HFFc6 (cell line): Measurements from ENCODE around the gene PITPNC1. TPM values are rescaled to one million over a fixed set of nuclear protein-coding genes. Genes with fewer than 3 reads are reported as not detected.

ENCODE experiments used
- DNase-seq: peaks from one replicate; pipeline ENCODE4 v3.0.0-alpha.2; 2018
- H3K27ac Mint-ChIP-seq: 2 replicates; pipeline ENCODE4 v1.8.0; 2020; ENCODE audit warnings: mild to moderate bottlenecking, mixed read lengths
- H3K27me3 Mint-ChIP-seq: 2 replicates; pipeline ENCODE4 v1.8.0; 2021; ENCODE audit warnings: mild to moderate bottlenecking, moderate library complexity, mixed read lengths; ENCODE audit not compliant: insufficient read depth
- H3K36me3 Mint-ChIP-seq: 2 replicates; pipeline ENCODE4 v1.8.0; 2021; ENCODE audit warnings: low read depth, mixed read lengths
- H3K4me1 Mint-ChIP-seq: 2 replicates; pipeline ENCODE4 v1.8.0; 2020; ENCODE audit warnings: low read depth, mixed read lengths
- H3K4me3 Mint-ChIP-seq: 2 replicates; pipeline ENCODE4 v1.8.0; 2020; ENCODE audit warnings: mild to moderate bottlenecking, moderate library complexity, mixed read lengths
- H3K9me3 Mint-ChIP-seq: 2 replicates; pipeline ENCODE4 v1.8.0; 2020; ENCODE audit warnings: mild to moderate bottlenecking, mixed read lengths
- total RNA-seq, 6 experiments: library from RNA; stranded (reverse); fragmentation: NEBNext Ultra II Directional; extraction: Animal tissue kit (Norgen Biotek cat#: 25700); gene quantifications; 2 replicates in 1 of 6; 3 replicates in 5 of 6; pipeline ENCODE4 v1.2.3, GENCODE V29; 2021
- TF ChIP-seq, protein P1 (sequence below): fragments of 200-600 bp; sonication (generic); IDR thresholded peaks from 2 replicates; pipeline ENCODE4 v1.5.0; 2021; ENCODE audit warnings: antibody characterized with exemption, mild to moderate bottlenecking

Gene PITPNC1
- total RNA-seq, 6 experiments from 2014 or later = 6.9 to 11.1 (median 7.7) TPM

GRCh38 chr17:67456103-67456502, 79.0 kb downstream of the PITPNC1 start:
- TF ChIP-seq, protein P1, sequence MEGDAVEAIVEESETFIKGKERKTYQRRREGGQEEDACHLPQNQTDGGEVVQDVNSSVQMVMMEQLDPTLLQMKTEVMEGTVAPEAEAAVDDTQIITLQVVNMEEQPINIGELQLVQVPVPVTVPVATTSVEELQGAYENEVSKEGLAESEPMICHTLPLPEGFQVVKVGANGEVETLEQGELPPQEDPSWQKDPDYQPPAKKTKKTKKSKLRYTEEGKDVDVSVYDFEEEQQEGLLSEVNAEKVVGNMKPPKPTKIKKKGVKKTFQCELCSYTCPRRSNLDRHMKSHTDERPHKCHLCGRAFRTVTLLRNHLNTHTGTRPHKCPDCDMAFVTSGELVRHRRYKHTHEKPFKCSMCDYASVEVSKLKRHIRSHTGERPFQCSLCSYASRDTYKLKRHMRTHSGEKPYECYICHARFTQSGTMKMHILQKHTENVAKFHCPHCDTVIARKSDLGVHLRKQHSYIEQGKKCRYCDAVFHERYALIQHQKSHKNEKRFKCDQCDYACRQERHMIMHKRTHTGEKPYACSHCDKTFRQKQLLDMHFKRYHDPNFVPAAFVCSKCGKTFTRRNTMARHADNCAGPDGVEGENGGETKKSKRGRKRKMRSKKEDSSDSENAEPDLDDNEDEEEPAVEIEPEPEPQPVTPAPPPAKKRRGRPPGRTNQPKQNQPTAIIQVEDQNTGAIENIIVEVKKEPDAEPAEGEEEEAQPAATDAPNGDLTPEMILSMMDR = no peak
- no peak for DNase-seq
- Mint-ChIP-seq H3K27ac (no peak overlapping the region), H3K27me3 (peaks cover 4% of the 10 kb centered on the region; the same call in 1 of the 2 replicates), H3K4me3 (no peak overlapping the region), H3K9me3 (peaks cover 19% of the 10 kb centered on the region), H3K36me3 (peaks cover 12% of the 10 kb centered on the region), H3K4me1 (no peaks in the 10 kb centered on the region)

GRCh38 chr17:67456889-67457288, 79.8 kb downstream of the PITPNC1 start:
- no peak for DNase-seq
- H3K9me3 Mint-ChIP-seq = peaks cover 19% of the 10 kb centered on the region
- H3K4me3 Mint-ChIP-seq = no peak overlapping the region
- TF ChIP-seq, protein P1 = no peak
- no peaks in the 10 kb centered on the region for H3K4me1 Mint-ChIP-seq
- peaks cover 12% of the 10 kb centered on the region for H3K36me3 Mint-ChIP-seq
- H3K27me3 Mint-ChIP-seq = peaks cover 4% of the 10 kb centered on the region; the same call in 1 of the 2 replicates
- H3K27ac Mint-ChIP-seq = no peak overlapping the region

DNA sequence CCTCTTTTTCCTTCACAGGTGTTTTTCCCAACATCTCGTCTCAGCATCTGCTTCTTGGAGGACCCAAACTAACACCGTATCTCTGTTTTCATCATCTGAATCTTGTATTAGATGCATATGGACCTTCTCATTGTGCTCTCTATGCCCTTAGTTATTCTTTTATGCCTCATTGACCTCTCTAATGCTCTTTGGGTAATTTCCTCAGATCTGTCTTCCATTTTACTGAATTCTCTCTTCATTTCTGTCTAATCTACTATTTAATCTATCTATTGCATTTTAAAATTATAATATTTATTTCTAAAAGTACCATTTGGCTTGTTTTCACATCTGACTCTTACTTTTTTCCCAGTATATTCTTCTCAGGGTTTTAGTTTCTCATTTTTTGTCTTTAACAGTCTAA, 81.1 kb downstream of the PITPNC1 start:
- Mint-ChIP-seq H3K4me3 (no peak overlapping the region), H3K27me3 (peaks cover 2% of the 10 kb centered on the region; the same call in 1 of the 2 replicates), H3K36me3 (peaks cover 12% of the 10 kb centered on the region), H3K27ac (no peak overlapping the region), H3K9me3 (peaks cover 19% of the 10 kb centered on the region), H3K4me1 (no peaks in the 10 kb centered on the region)
- TF ChIP-seq, protein P1 = no peak
- no peak for DNase-seq

DNA sequence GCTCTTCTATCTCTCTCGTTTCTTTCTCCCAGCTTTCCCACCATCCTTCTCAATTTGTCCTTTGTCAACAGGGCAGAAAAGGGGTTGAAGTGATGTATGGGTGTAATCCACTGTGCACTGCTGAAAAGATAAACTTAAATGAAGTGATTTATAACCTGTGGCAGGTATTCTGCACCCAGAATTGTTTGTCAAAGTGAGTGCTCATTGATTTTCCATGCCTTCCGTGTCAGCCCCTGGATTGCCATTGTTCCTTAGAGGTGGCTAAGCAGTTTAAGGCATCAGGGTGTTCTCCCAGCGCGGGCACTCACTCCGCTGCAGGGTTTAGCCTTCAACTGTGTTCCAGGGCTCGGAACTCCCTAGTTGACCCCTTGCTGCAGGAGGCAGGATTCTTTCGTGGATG, 82.9 kb downstream of the PITPNC1 start:
- Mint-ChIP-seq H3K4me3 (no peak overlapping the region), H3K27me3 (peaks cover 2% of the 10 kb centered on the region; the same call in 1 of the 2 replicates), H3K9me3 (peaks cover 19% of the 10 kb centered on the region), H3K36me3 (peaks cover 12% of the 10 kb centered on the region), H3K27ac (no peak overlapping the region), H3K4me1 (no peaks in the 10 kb centered on the region)
- TF ChIP-seq, protein P1 = no peak
- DNase-seq = no peak

GRCh38 chr17:67461228-67461780, 84.2 kb downstream of the PITPNC1 start:
- Mint-ChIP-seq H3K27me3 (peaks cover 2% of the 10 kb centered on the region; the same call in 1 of the 2 replicates), H3K27ac (no peak overlapping the region), H3K36me3 (peaks cover 12% of the 10 kb centered on the region), H3K4me3 (no peak overlapping the region), H3K4me1 (no peaks in the 10 kb centered on the region), H3K9me3 (peaks cover 19% of the 10 kb centered on the region)
- TF ChIP-seq, protein P1 = no peak
- no peak for DNase-seq
